ENCODE measurements around the gene ABTB2. TPM values are rescaled to one million over a fixed set of nuclear protein-coding genes. Genes with fewer than 3 reads are reported as not detected.

Gene ABTB2
- total and polyA plus RNA-seq, 2 experiments from 2014 or later: 12.4 to 14.3 TPM

DNA sequence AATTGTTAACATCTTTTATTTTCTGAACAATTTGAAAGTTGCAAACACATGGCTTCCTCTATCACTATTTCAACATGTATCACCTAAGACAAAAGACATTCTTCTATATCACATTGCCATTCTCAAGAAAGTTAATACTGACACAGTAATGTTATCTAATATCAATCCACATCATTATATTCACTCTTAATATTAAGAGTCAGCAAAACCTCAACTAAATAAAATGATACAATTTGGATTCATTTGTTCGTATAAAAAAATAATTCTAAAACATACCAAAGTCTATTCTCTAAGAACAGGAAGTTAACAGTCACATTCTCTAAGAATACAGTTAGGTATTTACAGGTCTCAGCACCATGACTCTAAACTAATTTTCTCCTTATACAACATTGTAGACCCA lies 52.0 kb downstream of the ABTB2 start:
- H4K20me1 ChIP-seq (ENCODE audit: insufficient read depth, poor library complexity, severe bottlenecking): peaks cover 11% of the 10 kb centered on the region
- H3K27ac ChIP-seq: no peak overlapping the region
- H3K9me3 ChIP-seq (ENCODE audit: low read depth): no peaks in the 10 kb centered on the region
- no peak overlapping the region for H3K4me3 ChIP-seq
- H3K4me2 ChIP-seq: no peak overlapping the region
- WGBS (ENCODE audit: low lambda C conversion rate, missing lambda C conversion rate): 56% methylated on average over 1 of the region's 1 CpG
- DNase-seq (ENCODE audit: low spot score): no peak
- H3K27me3 ChIP-seq: no peaks in the 10 kb centered on the region
- TF ChIP-seq, protein P1, sequence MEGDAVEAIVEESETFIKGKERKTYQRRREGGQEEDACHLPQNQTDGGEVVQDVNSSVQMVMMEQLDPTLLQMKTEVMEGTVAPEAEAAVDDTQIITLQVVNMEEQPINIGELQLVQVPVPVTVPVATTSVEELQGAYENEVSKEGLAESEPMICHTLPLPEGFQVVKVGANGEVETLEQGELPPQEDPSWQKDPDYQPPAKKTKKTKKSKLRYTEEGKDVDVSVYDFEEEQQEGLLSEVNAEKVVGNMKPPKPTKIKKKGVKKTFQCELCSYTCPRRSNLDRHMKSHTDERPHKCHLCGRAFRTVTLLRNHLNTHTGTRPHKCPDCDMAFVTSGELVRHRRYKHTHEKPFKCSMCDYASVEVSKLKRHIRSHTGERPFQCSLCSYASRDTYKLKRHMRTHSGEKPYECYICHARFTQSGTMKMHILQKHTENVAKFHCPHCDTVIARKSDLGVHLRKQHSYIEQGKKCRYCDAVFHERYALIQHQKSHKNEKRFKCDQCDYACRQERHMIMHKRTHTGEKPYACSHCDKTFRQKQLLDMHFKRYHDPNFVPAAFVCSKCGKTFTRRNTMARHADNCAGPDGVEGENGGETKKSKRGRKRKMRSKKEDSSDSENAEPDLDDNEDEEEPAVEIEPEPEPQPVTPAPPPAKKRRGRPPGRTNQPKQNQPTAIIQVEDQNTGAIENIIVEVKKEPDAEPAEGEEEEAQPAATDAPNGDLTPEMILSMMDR (IDR thresholded peaks at IDR 0.05; ENCODE audit: poor library complexity): no peak
- no peak for TF ChIP-seq EZH2phosphoT487 (IDR thresholded peaks at IDR 0.05; ENCODE audit: low read depth, severe bottlenecking, unreplicated experiment)
- no peak for TF ChIP-seq EZH2 (IDR thresholded peaks at IDR 0.05; ENCODE audit: borderline replicate concordance)
- H2AFZ ChIP-seq: no peak overlapping the region
- H3K4me1 ChIP-seq (ENCODE audit: insufficient read depth): peaks cover 14% of the 10 kb centered on the region
- H3K79me2 ChIP-seq: peaks cover 51% of the 10 kb centered on the region
- H3K36me3 ChIP-seq (replicated peaks; ENCODE audit: insufficient read depth, low read depth): no peaks in the 10 kb centered on the region
- no peaks in the 10 kb centered on the region for H3K9me2 ChIP-seq (replicated peaks; ENCODE audit: insufficient read depth)

DNA sequence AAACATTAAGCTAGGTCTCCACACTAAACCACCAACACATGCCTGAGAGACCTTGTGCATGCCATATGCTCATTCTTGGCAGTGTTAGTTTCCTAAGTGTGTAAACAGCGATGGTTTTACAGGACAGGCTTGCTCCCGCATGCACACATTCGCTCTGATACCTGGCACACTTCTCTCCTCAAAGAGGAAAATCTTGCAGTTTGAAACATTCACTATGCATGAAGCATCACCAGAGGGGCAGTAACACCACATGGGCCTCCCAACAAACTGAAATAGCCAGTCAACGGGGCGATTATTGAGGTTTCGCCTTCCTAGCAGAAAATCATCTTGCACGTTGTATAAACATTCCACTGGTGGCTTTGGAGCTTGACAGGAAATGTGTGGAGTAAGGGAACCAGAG lies 52.6 kb downstream of the ABTB2 start:
- peaks cover 5% of the 10 kb centered on the region for H4K20me1 ChIP-seq (ENCODE audit: insufficient read depth, poor library complexity, severe bottlenecking)
- no peaks in the 10 kb centered on the region for H3K9me2 ChIP-seq (replicated peaks; ENCODE audit: insufficient read depth)
- no peak overlapping the region for H3K4me3 ChIP-seq
- TF ChIP-seq, protein P1 (IDR thresholded peaks at IDR 0.05; ENCODE audit: poor library complexity): no peak
- TF ChIP-seq EZH2phosphoT487 (IDR thresholded peaks at IDR 0.05; ENCODE audit: low read depth, severe bottlenecking, unreplicated experiment): no peak
- no peak for TF ChIP-seq EZH2 (IDR thresholded peaks at IDR 0.05; ENCODE audit: borderline replicate concordance)
- no peak overlapping the region for H3K27ac ChIP-seq
- H3K4me2 ChIP-seq: no peak overlapping the region
- peaks cover 15% of the 10 kb centered on the region for H3K4me1 ChIP-seq (ENCODE audit: insufficient read depth)
- no peaks in the 10 kb centered on the region for H3K27me3 ChIP-seq
- no peaks in the 10 kb centered on the region for H3K36me3 ChIP-seq (replicated peaks; ENCODE audit: insufficient read depth, low read depth)
- DNase-seq (ENCODE audit: low spot score): no peak
- H3K9me3 ChIP-seq (ENCODE audit: low read depth): no peaks in the 10 kb centered on the region
- 72% methylated on average over 7 of the region's 7 CpGs for WGBS (ENCODE audit: low lambda C conversion rate, missing lambda C conversion rate)
- H2AFZ ChIP-seq: no peak overlapping the region
- H3K79me2 ChIP-seq: peaks cover 50% of the 10 kb centered on the region

DNA sequence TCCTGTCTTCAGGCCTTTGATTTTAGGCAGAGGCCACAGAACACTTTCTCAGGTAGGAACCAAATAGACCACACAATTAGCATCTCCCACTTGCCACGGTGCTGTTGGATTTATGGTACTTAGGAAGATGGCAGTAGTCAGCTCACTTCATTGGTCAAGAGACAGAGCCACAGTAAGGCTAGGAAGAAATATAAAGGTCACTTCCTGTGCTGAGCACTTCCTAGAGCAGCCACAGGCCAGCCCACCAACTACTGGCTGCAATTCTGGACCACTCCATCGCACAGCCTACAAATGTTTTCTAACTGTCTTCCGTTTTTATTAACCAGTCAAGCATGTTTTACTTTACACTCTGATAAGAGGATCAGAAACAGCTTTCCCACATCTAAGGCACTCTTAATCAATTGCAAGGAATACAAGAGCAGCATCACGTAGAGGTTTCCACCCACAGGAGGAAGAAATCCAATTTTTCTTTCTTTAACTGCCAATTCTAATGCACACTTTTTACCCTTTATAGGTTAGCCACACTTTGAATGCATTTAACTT lies 54.7 kb downstream of the ABTB2 start:
- no peaks in the 10 kb centered on the region for H3K9me2 ChIP-seq (replicated peaks; ENCODE audit: insufficient read depth)
- no peaks in the 10 kb centered on the region for H3K9me3 ChIP-seq (ENCODE audit: low read depth)
- 50% methylated on average over 4 of the region's 4 CpGs for WGBS (ENCODE audit: low lambda C conversion rate, missing lambda C conversion rate)
- peaks cover 22% of the 10 kb centered on the region for H3K4me1 ChIP-seq (ENCODE audit: insufficient read depth)
- TF ChIP-seq, protein P1 (IDR thresholded peaks at IDR 0.05; ENCODE audit: poor library complexity): no peak
- TF ChIP-seq EZH2 (IDR thresholded peaks at IDR 0.05; ENCODE audit: borderline replicate concordance): no peak
- no peak for TF ChIP-seq EZH2phosphoT487 (IDR thresholded peaks at IDR 0.05; ENCODE audit: low read depth, severe bottlenecking, unreplicated experiment)
- H3K4me2 ChIP-seq: no peak overlapping the region
- H3K27me3 ChIP-seq: no peaks in the 10 kb centered on the region
- no peak for DNase-seq (ENCODE audit: low spot score)
- peak overlapping the region; percentile 1 for H3K27ac ChIP-seq
- peaks cover 4% of the 10 kb centered on the region for H4K20me1 ChIP-seq (ENCODE audit: insufficient read depth, poor library complexity, severe bottlenecking)
- no peak overlapping the region for H3K4me3 ChIP-seq
- no peak overlapping the region for H2AFZ ChIP-seq
- H3K36me3 ChIP-seq (replicated peaks; ENCODE audit: insufficient read depth, low read depth): no peaks in the 10 kb centered on the region
- peaks cover 56% of the 10 kb centered on the region for H3K79me2 ChIP-seq
